Gastrocnemius medialis (tissue), 4 donors: ENCODE results near the gene PPP2R2B. TPM values are rescaled to one million over a fixed set of nuclear protein-coding genes. Genes with fewer than 3 reads are reported as not detected.

ENCODE experiments used
- ATAC-seq, 2 donors: fragments of 150-250 bp; one replicate each; pipeline ENCODE4 v1.9.1; 2016
- DNase-seq, 2 donors: peaks; one replicate each; pipeline ENCODE4 v3.0.0-alpha.2; 2019
- H3K27ac ChIP-seq, 4 donors: fragments of 200-600 bp; sonication (generic); 1 replicate in 1 of 4; 2 replicates in 3 of 4; pipeline ENCODE4 v1.5.1; 2016 to 2018; ENCODE audit warnings: mild to moderate bottlenecking in 2 of 4, moderate library complexity in 1 of 4
- H3K27me3 ChIP-seq, 3 donors: fragments of 200-600 bp; sonication (generic) in 2 of 3; 1 replicate in 1 of 3; 2 replicates in 2 of 3; pipeline versions ENCODE4 v1.5.1 to v1.6.0; 2016 to 2019; ENCODE audit warnings: mild to moderate bottlenecking in 1 of 3, moderate library complexity in 1 of 3
- H3K36me3 ChIP-seq, 2 donors: fragments of 200-600 bp; sonication (generic) in 1 of 2; one replicate each; pipeline ENCODE4 v1.5.1; 2017 to 2018
- H3K4me1 ChIP-seq, 2 donors: fragments of 200-600 bp; sonication (generic) in 1 of 2; one replicate each; pipeline ENCODE4 v1.5.1; 2016 to 2017; ENCODE audit warnings: mild to moderate bottlenecking in 2 of 2
- H3K4me3 ChIP-seq, 4 donors: fragments of 200-600 bp; sonication (generic) in 3 of 4; 1 replicate in 1 of 4; 2 replicates in 3 of 4; pipeline ENCODE4 v1.5.1; 2016 to 2019; ENCODE audit warnings: mild to moderate bottlenecking in 2 of 4
- H3K9me3 ChIP-seq, 3 donors: fragments of 200-600 bp; sonication (generic) in 2 of 3; 1 replicate in 1 of 3; 2 replicates in 2 of 3; pipeline ENCODE4 v1.5.1; 2016 to 2019
- CTCF ChIP-seq, 5 experiments: fragments of 450-650 bp in 3 of 5; fragments of 200-600 bp in 2 of 5; sonication (generic) in 2 of 5; IDR thresholded peaks in 4 of 5; conservative IDR thresholded peaks in 1 of 5; 1 replicate in 4 of 5; 2 replicates in 1 of 5; pipeline ENCODE4 v1.5.1; 2016 to 2019; ENCODE audit warnings: antibody characterized with exemption in 5 of 5, mild to moderate bottlenecking in 3 of 5, moderate library complexity in 3 of 5
- POLR2A ChIP-seq, 2 donors: fragments of 450-650 bp; IDR thresholded peaks; one replicate each; pipeline ENCODE4 v1.6.1; 2017; ENCODE audit warnings: antibody characterized with exemption in 2 of 2, mild to moderate bottlenecking in 2 of 2, moderate library complexity in 2 of 2
- in situ Hi-C, 4 donors: fragments of 200-750 bp; cut with MboI; loops; one replicate each; pipeline versions ENCODE4 v1.15.0 to v1.8.0; 2017; ENCODE audit warnings: low sequenced_read_pairs in 4 of 4
- intact Hi-C: fragments of 100-400 bp; cut with DNase I; formaldehyde crosslinking; loops from one replicate; pipeline ENCODE4 v1.15.1; 2023; ENCODE audit warnings: low total_unique reads
- total RNA-seq, 4 donors: library from RNA; depleted of rRNA; stranded (reverse); fragments of >200 nt; gene quantifications; one replicate each; pipeline versions ENCODE4 v1.1.0 to v1.2.3, GENCODE V29; 2016

The PPP2R2B gene
- total RNA-seq, 4 donors from 2014 or later: 0.04 to 0.76 (median 0.19) TPM; not detected in 1

- in situ Hi-C loops (no loop called here), intact Hi-C loops (no loop called here)
- H3K9me3 ChIP-seq: no peaks in the 10 kb centered on the region
- no peak overlapping the region for H3K27ac ChIP-seq
- H3K4me3 ChIP-seq: no peak overlapping the region
- no peaks in the 10 kb centered on the region for H3K4me1 ChIP-seq
- no peak for ATAC-seq
- DNase-seq: no peak
- no peaks in the 10 kb centered on the region for H3K36me3 ChIP-seq
- no peaks in the 10 kb centered on the region for H3K27me3 ChIP-seq
- no peak for TF ChIP-seq POLR2A (IDR thresholded peaks at IDR 0.05)
- no peak for TF ChIP-seq CTCF (IDR thresholded peaks at IDR 0.05 in 4 of 5, conservative IDR thresholded peaks at IDR 0.05 in 1 of 5)
Observed at GRCh38 chr5:146909255-146910068, 30.9 kb upstream of the PPP2R2B start.

GRCh38 chr5:146906803-146907202 is 28.2 kb upstream of the PPP2R2B start:
- TF ChIP-seq CTCF (IDR thresholded peaks at IDR 0.05 in 4 of 5, conservative IDR thresholded peaks at IDR 0.05 in 1 of 5) (no peak), POLR2A (IDR thresholded peaks at IDR 0.05) (no peak)
- intact Hi-C loops (no loop called here), in situ Hi-C loops (no loop called here)
- Histone ChIP-seq H3K4me3 (no peak overlapping the region), H3K27me3 (no peaks in the 10 kb centered on the region), H3K9me3 (no peaks in the 10 kb centered on the region), H3K4me1 (no peaks in the 10 kb centered on the region), H3K27ac (no peak overlapping the region), H3K36me3 (no peaks in the 10 kb centered on the region)
- no peak for ATAC-seq
- no peak for DNase-seq

GRCh38 chr5:146904890-146905289 is 26.3 kb upstream of the PPP2R2B start:
- DNase-seq (no peak), ATAC-seq (no peak)
- no peaks in the 10 kb centered on the region for H3K36me3 ChIP-seq
- no peaks in the 10 kb centered on the region for H3K9me3 ChIP-seq
- in situ Hi-C loops: no loop called here
- intact Hi-C loops: no loop called here
- TF ChIP-seq POLR2A (IDR thresholded peaks at IDR 0.05) (no peak), CTCF (IDR thresholded peaks at IDR 0.05 in 4 of 5, conservative IDR thresholded peaks at IDR 0.05 in 1 of 5) (no peak)
- H3K4me3 ChIP-seq: no peak overlapping the region
- H3K4me1 ChIP-seq: no peaks in the 10 kb centered on the region
- H3K27ac ChIP-seq: no peak overlapping the region
- no peaks in the 10 kb centered on the region for H3K27me3 ChIP-seq

GRCh38 chr5:146903789-146904188 is 25.2 kb upstream of the PPP2R2B start:
- ATAC-seq: no peak
- TF ChIP-seq POLR2A (IDR thresholded peaks at IDR 0.05): no peak
- no peak for TF ChIP-seq CTCF (IDR thresholded peaks at IDR 0.05 in 4 of 5, conservative IDR thresholded peaks at IDR 0.05 in 1 of 5)
- intact Hi-C loops (no loop called here), in situ Hi-C loops (no loop called here)
- Histone ChIP-seq H3K4me3 (no peak overlapping the region), H3K9me3 (no peaks in the 10 kb centered on the region), H3K4me1 (no peaks in the 10 kb centered on the region), H3K27ac (no peak overlapping the region), H3K27me3 (no peaks in the 10 kb centered on the region), H3K36me3 (no peaks in the 10 kb centered on the region)
- DNase-seq: no peak
